Keratinocyte (primary cell): ENCODE results near the gene KIF25. TPM values are rescaled to one million over a fixed set of nuclear protein-coding genes. Genes with fewer than 3 reads are reported as not detected.

Experiments
- DNase-seq: peaks from one replicate; pipeline ENCODE4 v3.0.0-alpha.2; 2011; ENCODE audit warnings: low read depth, missing footprints, low spot score
- FAIRE-seq: peaks from 2 replicates; lab custom pipeline; 2011; peaks lifted over from hg19 to GRCh38; lab: Jason Lieb, UNC
- H2AFZ ChIP-seq: 2 replicates; pipeline ENCODE4 v1.6.0; 2012; ENCODE audit warnings: low read length, control low read depth, inconsistent platforms; ENCODE audit not compliant: control insufficient read depth
- H3K27ac ChIP-seq: 2 replicates; pipeline ENCODE4 v1.5.1; 2011; ENCODE audit warnings: low read length; ENCODE audit not compliant: control insufficient read depth, insufficient read depth
- H3K27me3 ChIP-seq: 3 replicates; pipeline ENCODE4 v1.6.0; 2011; ENCODE audit warnings: low read length; ENCODE audit not compliant: control insufficient read depth, insufficient read depth; ENCODE audit errors: extremely low read depth
- H3K36me3 ChIP-seq, 2 experiments: 2 replicates in 1 of 2; 3 replicates in 1 of 2; pipeline ENCODE4 v1.5.1; 2011; ENCODE audit warnings: low read length in 2 of 2, mild to moderate bottlenecking in 1 of 2; ENCODE audit not compliant: control insufficient read depth in 2 of 2, insufficient read depth in 2 of 2; ENCODE audit errors: extremely low read depth in 1 of 2
- H3K4me1 ChIP-seq: 3 replicates; pipeline ENCODE4 v1.5.1; 2011; ENCODE audit warnings: low read length; ENCODE audit not compliant: control insufficient read depth, insufficient read depth; ENCODE audit errors: extremely low read depth
- H3K4me2 ChIP-seq: 3 replicates; pipeline ENCODE4 v1.6.0; 2011; ENCODE audit warnings: low read depth, low read length; ENCODE audit not compliant: control insufficient read depth, insufficient read depth; ENCODE audit errors: extremely low read depth
- H3K4me3 ChIP-seq, 3 experiments: fragments of 200-600 bp in 1 of 3; sonication (generic) in 1 of 3; 2 replicates in 2 of 3; 3 replicates in 1 of 3; pipeline ENCODE4 v1.5.1; 2011 to 2016; ENCODE audit warnings: low read length in 3 of 3, mild to moderate bottlenecking in 3 of 3, control low read depth in 2 of 3, inconsistent platforms in 1 of 3, low read depth in 1 of 3, mixed read lengths in 1 of 3, mixed run types in 1 of 3, moderate library complexity in 1 of 3; ENCODE audit not compliant: control insufficient read depth in 2 of 3, insufficient read depth in 2 of 3; ENCODE audit errors: extremely low read depth in 1 of 3
- H3K79me2 ChIP-seq: 2 replicates; pipeline ENCODE4 v1.6.0; 2012; ENCODE audit warnings: low read length; ENCODE audit not compliant: control insufficient read depth, insufficient read depth
- H3K9ac ChIP-seq: 3 replicates; pipeline ENCODE4 v1.6.0; 2011; ENCODE audit warnings: low read length; ENCODE audit not compliant: control insufficient read depth, insufficient read depth; ENCODE audit errors: extremely low read depth
- H3K9me1 ChIP-seq: 3 replicates; pipeline ENCODE4 v1.6.0; 2011; ENCODE audit warnings: low read length; ENCODE audit not compliant: control insufficient read depth, insufficient read depth; ENCODE audit errors: extremely low read depth
- H3K9me3 ChIP-seq: 2 replicates; pipeline ENCODE4 v1.5.1; 2012; ENCODE audit warnings: low read depth, low read length; ENCODE audit not compliant: control insufficient read depth
- H4K20me1 ChIP-seq: 3 replicates; pipeline ENCODE4 v1.6.0; 2011; ENCODE audit warnings: low read length; ENCODE audit not compliant: control insufficient read depth, insufficient read depth; ENCODE audit errors: extremely low read depth
- EZH2 ChIP-seq: IDR thresholded peaks from one replicate; pipeline ENCODE4 v1.6.1; 2012; ENCODE audit warnings: inconsistent platforms, mild to moderate bottlenecking, low read length, moderate library complexity
- dilution Hi-C: fragments of 300-500 bp; cut with MboI; formaldehyde crosslinking; loops from one replicate; pipeline ENCODE4 v1.7.0; 2020; ENCODE audit warnings: low sequenced_read_pairs; ENCODE audit not compliant: extremely low pct_ligation_motif_present
- polyA plus RNA-seq, 5 experiments: library from polyadenylated mRNA; depleted of rRNA in 3 of 5; stranded (reverse) in 3 of 5; stranded (forward) in 1 of 5; unstranded in 1 of 5; fragments of >200 nt; gene quantifications; 1 replicate in 1 of 5; 2 replicates in 3 of 5; 3 replicates in 1 of 5; pipeline versions ENCODE4 v1.2.1 to v1.2.3, GENCODE V29; 2011 to 2012; ENCODE audit warnings: missing spikeins in 2 of 5, low read depth in 1 of 5, low replicate concordance in 1 of 5
- TF ChIP-seq, protein P1 (sequence below), 3 experiments: IDR thresholded peaks in 1 of 3; conservative IDR thresholded peaks in 1 of 3; optimal IDR thresholded peaks in 1 of 3; 2 replicates in 2 of 3; 3 replicates in 1 of 3; pipeline versions ENCODE3 to v1.5.1; 2011; ENCODE audit warnings: low read length in 3 of 3, mild to moderate bottlenecking in 3 of 3, moderate library complexity in 2 of 3, control low read depth in 1 of 3, inconsistent platforms in 1 of 3; ENCODE audit not compliant: insufficient read depth in 2 of 3; ENCODE audit errors: extremely low read depth in 1 of 3

Gene KIF25
- polyA plus RNA-seq, 1 donor (not counting 4 experiments of a cell fraction or from before 2014, with no cell fraction given): not detected

DNA sequence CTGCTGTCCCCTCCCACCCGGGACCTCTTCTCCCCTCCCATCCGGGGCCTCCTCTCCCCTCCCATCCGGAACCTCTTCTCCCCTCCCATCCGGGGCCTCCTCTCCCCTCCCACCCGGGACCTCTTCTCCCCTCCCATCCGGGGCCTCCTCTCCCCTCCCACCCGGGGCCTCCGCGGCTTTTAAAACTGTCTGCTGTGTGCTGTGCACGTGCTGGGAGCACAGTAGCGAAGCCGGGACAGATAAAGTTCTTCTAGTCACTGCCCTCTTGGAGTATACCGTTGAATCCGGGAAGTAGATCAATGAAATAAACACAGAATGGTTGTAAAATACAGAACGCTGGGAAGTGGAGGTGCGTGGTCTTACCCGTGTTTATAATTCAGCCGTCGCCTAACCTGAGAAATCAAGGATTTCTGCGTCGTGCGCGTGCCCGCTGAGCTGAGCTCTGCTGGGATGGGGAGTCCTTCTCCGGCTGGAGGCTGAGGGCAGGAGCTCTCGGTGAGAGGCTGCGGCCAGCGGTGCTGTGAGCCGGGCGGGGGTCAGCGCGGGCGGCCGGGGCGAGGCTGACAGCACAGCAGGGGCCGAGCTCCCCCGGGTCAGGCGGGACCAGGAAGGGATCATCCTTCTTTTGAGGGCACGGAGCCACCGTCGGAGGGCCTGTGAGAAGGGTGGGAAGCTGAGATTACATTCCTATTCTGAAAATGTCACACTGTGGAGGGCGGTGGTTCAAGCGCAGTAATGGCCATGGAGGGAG lies 19.6 kb upstream of the KIF25 start:
- no peaks in the 10 kb centered on the region for H3K9me3 ChIP-seq
- H3K9me1 ChIP-seq: no peaks in the 10 kb centered on the region
- H3K9ac ChIP-seq: no peak overlapping the region
- no peaks in the 10 kb centered on the region for H4K20me1 ChIP-seq
- no peak overlapping the region for H3K4me3 ChIP-seq
- H2AFZ ChIP-seq: no peak overlapping the region
- no peak overlapping the region for H3K4me2 ChIP-seq
- no peak overlapping the region for H3K27ac ChIP-seq
- H3K79me2 ChIP-seq: no peaks in the 10 kb centered on the region
- no peaks in the 10 kb centered on the region for H3K36me3 ChIP-seq
- no peak for TF ChIP-seq EZH2
- TF ChIP-seq, protein P1, sequence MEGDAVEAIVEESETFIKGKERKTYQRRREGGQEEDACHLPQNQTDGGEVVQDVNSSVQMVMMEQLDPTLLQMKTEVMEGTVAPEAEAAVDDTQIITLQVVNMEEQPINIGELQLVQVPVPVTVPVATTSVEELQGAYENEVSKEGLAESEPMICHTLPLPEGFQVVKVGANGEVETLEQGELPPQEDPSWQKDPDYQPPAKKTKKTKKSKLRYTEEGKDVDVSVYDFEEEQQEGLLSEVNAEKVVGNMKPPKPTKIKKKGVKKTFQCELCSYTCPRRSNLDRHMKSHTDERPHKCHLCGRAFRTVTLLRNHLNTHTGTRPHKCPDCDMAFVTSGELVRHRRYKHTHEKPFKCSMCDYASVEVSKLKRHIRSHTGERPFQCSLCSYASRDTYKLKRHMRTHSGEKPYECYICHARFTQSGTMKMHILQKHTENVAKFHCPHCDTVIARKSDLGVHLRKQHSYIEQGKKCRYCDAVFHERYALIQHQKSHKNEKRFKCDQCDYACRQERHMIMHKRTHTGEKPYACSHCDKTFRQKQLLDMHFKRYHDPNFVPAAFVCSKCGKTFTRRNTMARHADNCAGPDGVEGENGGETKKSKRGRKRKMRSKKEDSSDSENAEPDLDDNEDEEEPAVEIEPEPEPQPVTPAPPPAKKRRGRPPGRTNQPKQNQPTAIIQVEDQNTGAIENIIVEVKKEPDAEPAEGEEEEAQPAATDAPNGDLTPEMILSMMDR (optimal IDR thresholded peaks at IDR 0.05 in 1 of 3, IDR thresholded peaks at IDR 0.05 in 1 of 3, conservative IDR thresholded peaks at IDR 0.05 in 1 of 3; ENCODE audit: extremely low read depth in 1 of 3, insufficient read depth in 2 of 3, low read length in 3 of 3): no peak
- peaks cover 4% of the 10 kb centered on the region for H3K27me3 ChIP-seq
- no peak for FAIRE-seq
- dilution Hi-C loops: no loop called here
- no peaks in the 10 kb centered on the region for H3K4me1 ChIP-seq
- no peak for DNase-seq

DNA sequence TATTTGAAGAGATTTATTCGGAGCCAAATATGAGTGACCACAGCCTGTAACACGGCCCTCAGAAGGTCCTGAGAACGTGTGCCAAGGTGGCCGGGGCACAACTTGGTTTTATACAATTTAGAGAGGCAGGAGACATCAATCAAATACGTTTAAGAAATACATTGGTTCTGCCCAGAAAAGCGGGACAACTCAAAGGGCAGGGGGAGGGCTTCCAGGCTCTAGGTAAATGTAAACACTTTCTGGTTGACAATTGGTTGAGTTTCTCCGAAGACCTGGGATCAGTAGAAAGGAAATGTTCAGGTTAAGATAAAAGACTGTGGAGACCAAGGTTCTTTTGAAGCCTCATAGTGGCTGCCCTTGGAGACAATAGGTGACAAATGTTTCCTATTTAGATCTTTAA lies 18.9 kb upstream of the KIF25 start:
- Histone ChIP-seq H3K36me3 (no peaks in the 10 kb centered on the region), H3K27me3 (peaks cover 4% of the 10 kb centered on the region), H3K9me3 (no peaks in the 10 kb centered on the region), H3K79me2 (no peaks in the 10 kb centered on the region), H2AFZ (no peak overlapping the region), H3K4me1 (no peaks in the 10 kb centered on the region), H3K9me1 (no peaks in the 10 kb centered on the region), H3K27ac (no peak overlapping the region), H3K4me2 (no peak overlapping the region), H4K20me1 (no peaks in the 10 kb centered on the region), H3K9ac (no peak overlapping the region), H3K4me3 (no peak overlapping the region)
- dilution Hi-C loops: no loop called here
- DNase-seq (no peak), FAIRE-seq (no peak)
- TF ChIP-seq, protein P1 (optimal IDR thresholded peaks at IDR 0.05 in 1 of 3, IDR thresholded peaks at IDR 0.05 in 1 of 3, conservative IDR thresholded peaks at IDR 0.05 in 1 of 3; ENCODE audit: extremely low read depth in 1 of 3, insufficient read depth in 2 of 3, low read length in 3 of 3): no peak
- TF ChIP-seq EZH2: no peak
